KMS-11 (cell line): ENCODE results near the gene AZIN2.

ENCODE experiments used
- H2AFZ ChIP-seq: fragments of 200-600 bp; sonication (generic); 2 replicates; pipeline ENCODE4 v1.6.1; 2016; ENCODE audit warnings: antibody characterized with exemption, mixed run types, low read depth
- H3K27ac ChIP-seq: fragments of 200-600 bp; sonication (generic); 2 replicates; pipeline ENCODE4 v1.6.1; 2016; ENCODE audit warnings: mild to moderate bottlenecking, mixed run types
- H3K27me3 ChIP-seq: fragments of 200-600 bp; sonication (generic); 2 replicates; pipeline ENCODE4 v1.6.1; 2017; ENCODE audit warnings: mild to moderate bottlenecking, low read depth, mixed run types, moderate library complexity; ENCODE audit not compliant: insufficient read depth
- H3K36me3 ChIP-seq: fragments of 200-600 bp; sonication (generic); 2 replicates; pipeline ENCODE4 v1.6.1; 2017; ENCODE audit warnings: mild to moderate bottlenecking, mixed run types; ENCODE audit not compliant: insufficient read depth
- H3K4me1 ChIP-seq: fragments of 200-600 bp; sonication (generic); 2 replicates; pipeline ENCODE4 v1.6.1; 2016; ENCODE audit warnings: mild to moderate bottlenecking, low read depth, mixed run types; ENCODE audit not compliant: poor library complexity, severe bottlenecking
- H3K4me2 ChIP-seq: fragments of 200-600 bp; sonication (generic); 2 replicates; pipeline ENCODE4 v1.7.0; 2016; ENCODE audit warnings: mild to moderate bottlenecking, mixed run types
- H3K4me3 ChIP-seq: fragments of 200-600 bp; sonication (generic); IDR thresholded peaks from 2 replicates; pipeline ENCODE4 v1.6.1; 2017; ENCODE audit warnings: low read depth, low read length, mixed read lengths; ENCODE audit not compliant: insufficient read depth
- H3K79me2 ChIP-seq: fragments of 200-600 bp; sonication (generic); 2 replicates; pipeline ENCODE4 v1.6.1; 2016; ENCODE audit warnings: low read depth, mixed run types; ENCODE audit not compliant: insufficient read depth
- H3K9ac ChIP-seq: fragments of 200-600 bp; sonication (generic); 2 replicates; pipeline ENCODE4 v1.6.1; 2016; ENCODE audit warnings: mild to moderate bottlenecking, mixed run types
- H4K20me1 ChIP-seq: fragments of 200-600 bp; sonication (generic); 2 replicates; pipeline ENCODE4 v1.6.1; 2016; ENCODE audit warnings: mild to moderate bottlenecking, mixed run types; ENCODE audit not compliant: insufficient read depth
- TF ChIP-seq, protein P1 (sequence below): fragments of 200-600 bp; sonication (generic); conservative IDR thresholded peaks from 2 replicates; pipeline ENCODE4 v1.6.1; 2017; ENCODE audit warnings: low read depth, mild to moderate bottlenecking, antibody characterized with exemption, low read length, moderate library complexity, mixed read lengths

Gene AZIN2

DNA sequence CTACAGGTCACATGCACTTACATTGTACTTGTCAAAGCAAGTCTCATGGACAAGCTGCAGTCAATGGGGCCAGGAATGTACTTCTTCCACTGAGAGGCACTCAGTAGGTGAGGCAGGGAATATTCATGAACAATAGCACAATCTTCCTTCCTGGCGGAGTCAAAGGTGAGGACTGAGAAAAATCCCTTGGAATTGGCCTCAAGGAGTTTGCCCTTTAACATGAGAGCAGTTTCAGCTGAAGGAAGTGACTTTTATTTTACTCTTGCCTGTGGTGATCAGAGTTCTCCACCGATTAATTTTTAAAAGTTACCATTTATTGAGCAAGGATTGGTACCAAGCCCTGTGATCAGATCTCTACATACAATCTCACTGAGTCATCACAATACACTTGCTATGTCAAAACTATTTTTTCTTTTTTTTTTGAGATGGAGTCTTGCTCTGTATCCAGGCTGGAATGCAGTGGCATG lies 33.1 kb upstream of the AZIN2 start:
- Histone ChIP-seq H2AFZ (no peak overlapping the region), H3K27me3 (no peaks in the 10 kb centered on the region), H3K27ac (no peak overlapping the region), H3K9ac (no peak overlapping the region), H3K4me2 (no peak overlapping the region), H3K79me2 (no peaks in the 10 kb centered on the region), H3K4me3 (no peak overlapping the region), H3K36me3 (no peaks in the 10 kb centered on the region), H3K4me1 (peaks cover 13% of the 10 kb centered on the region), H4K20me1 (no peaks in the 10 kb centered on the region)
- TF ChIP-seq, protein P1, sequence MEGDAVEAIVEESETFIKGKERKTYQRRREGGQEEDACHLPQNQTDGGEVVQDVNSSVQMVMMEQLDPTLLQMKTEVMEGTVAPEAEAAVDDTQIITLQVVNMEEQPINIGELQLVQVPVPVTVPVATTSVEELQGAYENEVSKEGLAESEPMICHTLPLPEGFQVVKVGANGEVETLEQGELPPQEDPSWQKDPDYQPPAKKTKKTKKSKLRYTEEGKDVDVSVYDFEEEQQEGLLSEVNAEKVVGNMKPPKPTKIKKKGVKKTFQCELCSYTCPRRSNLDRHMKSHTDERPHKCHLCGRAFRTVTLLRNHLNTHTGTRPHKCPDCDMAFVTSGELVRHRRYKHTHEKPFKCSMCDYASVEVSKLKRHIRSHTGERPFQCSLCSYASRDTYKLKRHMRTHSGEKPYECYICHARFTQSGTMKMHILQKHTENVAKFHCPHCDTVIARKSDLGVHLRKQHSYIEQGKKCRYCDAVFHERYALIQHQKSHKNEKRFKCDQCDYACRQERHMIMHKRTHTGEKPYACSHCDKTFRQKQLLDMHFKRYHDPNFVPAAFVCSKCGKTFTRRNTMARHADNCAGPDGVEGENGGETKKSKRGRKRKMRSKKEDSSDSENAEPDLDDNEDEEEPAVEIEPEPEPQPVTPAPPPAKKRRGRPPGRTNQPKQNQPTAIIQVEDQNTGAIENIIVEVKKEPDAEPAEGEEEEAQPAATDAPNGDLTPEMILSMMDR = no peak

DNA sequence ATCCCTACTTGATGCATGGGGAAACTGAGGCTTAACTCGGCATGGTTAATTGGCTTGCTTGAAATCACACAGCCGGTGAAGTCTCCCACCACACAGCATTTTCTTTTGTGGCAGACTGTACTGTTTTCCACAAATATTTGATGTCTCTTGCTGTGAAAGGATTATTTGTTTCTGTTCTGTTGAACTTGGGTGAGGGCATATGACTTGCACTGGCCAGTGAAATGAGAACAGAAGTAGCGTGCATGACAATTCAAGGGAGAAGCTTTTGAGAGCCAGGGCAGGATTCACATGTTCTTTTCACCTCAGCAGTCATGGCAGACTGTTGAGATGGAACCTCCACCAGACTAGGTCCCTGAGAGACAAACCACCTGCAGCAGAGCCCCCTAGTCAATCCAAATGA lies 32.5 kb upstream of the AZIN2 start:
- Histone ChIP-seq H3K27me3 (no peaks in the 10 kb centered on the region), H3K4me1 (peaks cover 13% of the 10 kb centered on the region), H3K79me2 (no peaks in the 10 kb centered on the region), H3K27ac (no peak overlapping the region), H3K4me2 (no peak overlapping the region), H3K36me3 (no peaks in the 10 kb centered on the region), H2AFZ (no peak overlapping the region), H3K4me3 (no peak overlapping the region), H3K9ac (no peak overlapping the region), H4K20me1 (no peaks in the 10 kb centered on the region)
- TF ChIP-seq, protein P1 = no peak

DNA sequence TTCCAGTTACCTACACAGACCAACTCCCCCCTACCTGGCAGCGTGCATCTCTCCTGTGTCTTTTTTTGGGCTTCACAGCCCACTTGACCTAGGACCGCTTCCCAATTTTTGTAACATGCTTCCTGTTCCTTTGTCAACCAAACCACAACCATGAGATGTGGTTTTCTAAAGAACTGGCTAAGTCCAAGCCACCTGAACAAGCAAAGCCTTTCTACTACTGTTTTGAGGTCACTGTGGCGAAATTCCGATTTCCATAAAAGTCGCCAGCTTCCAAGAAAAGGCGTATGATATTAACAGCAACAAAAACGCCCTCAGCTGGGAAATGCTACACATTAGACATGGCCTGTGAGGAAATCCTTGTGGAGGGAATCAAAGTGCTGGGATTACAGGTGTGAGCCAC lies 31.6 kb upstream of the AZIN2 start:
- H3K36me3 ChIP-seq = no peaks in the 10 kb centered on the region
- H3K4me1 ChIP-seq = peaks cover 8% of the 10 kb centered on the region
- no peak overlapping the region for H2AFZ ChIP-seq
- H3K79me2 ChIP-seq = no peaks in the 10 kb centered on the region
- H4K20me1 ChIP-seq = no peaks in the 10 kb centered on the region
- no peak overlapping the region for H3K4me3 ChIP-seq
- TF ChIP-seq, protein P1 = no peak
- H3K27ac ChIP-seq = no peak overlapping the region
- no peak overlapping the region for H3K9ac ChIP-seq
- H3K4me2 ChIP-seq = no peak overlapping the region
- no peaks in the 10 kb centered on the region for H3K27me3 ChIP-seq

DNA sequence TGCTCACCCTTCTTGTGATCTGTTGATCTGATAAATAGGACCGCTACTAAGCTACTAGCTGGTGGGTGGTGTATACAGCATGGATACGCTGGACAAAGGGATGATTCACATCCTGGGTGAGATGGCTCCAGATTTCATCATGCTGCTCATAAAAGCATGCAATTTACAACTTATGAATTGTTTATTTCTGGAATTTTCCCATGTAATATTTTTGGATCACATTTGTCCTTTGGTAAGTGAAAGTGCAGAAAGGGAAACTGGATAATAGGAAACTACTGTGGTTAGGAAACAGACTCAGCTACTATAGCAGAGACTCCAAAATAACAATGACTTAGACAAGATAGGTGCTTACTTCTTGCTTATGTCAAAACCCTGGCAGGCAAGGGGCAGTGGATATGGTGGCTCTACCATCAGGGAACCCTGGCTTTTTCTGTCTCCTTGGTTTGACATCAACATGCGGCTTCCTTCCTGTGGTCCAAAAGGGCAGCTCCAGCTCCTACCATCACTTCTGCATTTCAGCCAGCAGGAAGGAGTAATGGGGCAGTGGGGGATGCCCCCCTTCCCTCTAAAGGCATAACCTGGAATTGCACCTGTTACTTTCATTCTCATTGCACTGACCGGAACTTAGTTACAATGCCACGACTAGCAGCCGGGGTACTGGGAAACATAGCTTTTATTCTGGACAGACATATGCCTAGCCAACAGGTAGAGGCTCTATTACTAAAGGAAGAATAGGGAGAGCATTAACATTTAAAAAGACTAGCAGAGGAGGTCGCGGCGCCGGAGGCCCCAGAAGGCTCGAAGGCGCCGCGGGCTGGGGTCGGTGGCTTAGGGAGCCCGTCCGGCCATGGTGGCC lies 30.5 kb upstream of the AZIN2 start:
- H3K9ac ChIP-seq = no peak overlapping the region
- no peak overlapping the region for H3K27ac ChIP-seq

More for the DNA sequence above, 30.5 kb upstream of the AZIN2 start:
- TF ChIP-seq, protein P1 = no peak
- H3K27me3 ChIP-seq = no peaks in the 10 kb centered on the region
- H3K36me3 ChIP-seq = no peaks in the 10 kb centered on the region
- H3K4me2 ChIP-seq = no peak overlapping the region
- no peak overlapping the region for H2AFZ ChIP-seq
- H3K79me2 ChIP-seq = no peaks in the 10 kb centered on the region
- H4K20me1 ChIP-seq = no peaks in the 10 kb centered on the region
- H3K4me1 ChIP-seq = peaks cover 13% of the 10 kb centered on the region
- no peak overlapping the region for H3K4me3 ChIP-seq
